Neutrophil (primary cell): ENCODE results near the gene STON2.

Source experiments
- H3K27ac ChIP-seq: fragments of 200-600 bp; sonication (generic); 2 replicates; pipeline ENCODE4 v1.5.1; 2016; ENCODE audit warnings: mild to moderate bottlenecking, moderate library complexity
- H3K27me3 ChIP-seq: fragments of 200-600 bp; sonication (generic); 2 replicates; pipeline ENCODE4 v1.6.0; 2016; ENCODE audit warnings: mild to moderate bottlenecking
- H3K36me3 ChIP-seq: fragments of 200-600 bp; sonication (generic); 2 replicates; pipeline ENCODE4 v1.5.1; 2017
- H3K4me1 ChIP-seq, 2 experiments: fragments of 200-600 bp in 1 of 2; sonication (generic) in 1 of 2; 1 replicate in 1 of 2; 2 replicates in 1 of 2; pipeline versions ENCODE4 v1.5.1 to v1.6.1; 2013 to 2016; ENCODE audit warnings: low read depth in 1 of 2, low read length in 1 of 2, mild to moderate bottlenecking in 1 of 2, moderate library complexity in 1 of 2; ENCODE audit not compliant: control insufficient read depth in 1 of 2, insufficient read depth in 1 of 2
- H3K4me3 ChIP-seq, 2 experiments: fragments of 200-600 bp in 1 of 2; sonication (generic) in 1 of 2; 1 replicate in 1 of 2; 2 replicates in 1 of 2; pipeline ENCODE4 v1.5.1; 2013 to 2016; ENCODE audit warnings: low read depth in 1 of 2, low read length in 1 of 2, mild to moderate bottlenecking in 1 of 2, moderate library complexity in 1 of 2
- H3K9me3 ChIP-seq: fragments of 200-600 bp; sonication (generic); 2 replicates; pipeline ENCODE4 v1.5.1; 2016
- CTCF ChIP-seq: fragments of 200-600 bp; sonication (generic); IDR thresholded peaks from 2 replicates; pipeline ENCODE4 v1.5.1; 2016; ENCODE audit warnings: antibody characterized with exemption

STON2 gene

GRCh38 chr14:81265636-81266169 is 134.4 kb downstream of the STON2 start:
- H3K36me3 ChIP-seq: no peaks in the 10 kb centered on the region
- no peaks in the 10 kb centered on the region for H3K27me3 ChIP-seq
- no peak overlapping the region for H3K27ac ChIP-seq
- no peak for TF ChIP-seq CTCF
- no peaks in the 10 kb centered on the region for H3K9me3 ChIP-seq
- peaks cover 0 to 7% of the 10 kb centered on the region in 2 experiments for H3K4me1 ChIP-seq
- H3K4me3 ChIP-seq: no peak overlapping the region

GRCh38 chr14:81264671-81265070 is 135.5 kb downstream of the STON2 start:
- no peaks in the 10 kb centered on the region for H3K36me3 ChIP-seq
- H3K4me1 ChIP-seq: peaks cover 0 to 7% of the 10 kb centered on the region in 2 experiments
- no peak overlapping the region for H3K4me3 ChIP-seq
- TF ChIP-seq CTCF: no peak
- no peaks in the 10 kb centered on the region for H3K9me3 ChIP-seq
- no peaks in the 10 kb centered on the region for H3K27me3 ChIP-seq
- H3K27ac ChIP-seq: no peak overlapping the region

GRCh38 chr14:81263777-81264410 is 136.2 kb downstream of the STON2 start:
- H3K36me3 ChIP-seq: no peaks in the 10 kb centered on the region
- TF ChIP-seq CTCF: no peak
- no peaks in the 10 kb centered on the region for H3K27me3 ChIP-seq
- no peak overlapping the region for H3K4me3 ChIP-seq
- no peak overlapping the region for H3K27ac ChIP-seq
- no peaks in the 10 kb centered on the region for H3K9me3 ChIP-seq
- peaks cover 0 to 7% of the 10 kb centered on the region in 2 experiments for H3K4me1 ChIP-seq

GRCh38 chr14:81261176-81261575 is 138.9 kb downstream of the STON2 start:
- Histone ChIP-seq H3K4me3 (no peak overlapping the region), H3K27ac (no peak overlapping the region), H3K4me1 (peaks cover 0 to 6% of the 10 kb centered on the region in 2 experiments), H3K36me3 (no peaks in the 10 kb centered on the region), H3K27me3 (no peaks in the 10 kb centered on the region), H3K9me3 (no peaks in the 10 kb centered on the region)
- no peak for TF ChIP-seq CTCF

- Histone ChIP-seq H3K9me3 (no peaks in the 10 kb centered on the region), H3K36me3 (no peaks in the 10 kb centered on the region), H3K4me3 (no peak overlapping the region), H3K4me1 (peaks cover 0 to 2% of the 10 kb centered on the region in 2 experiments), H3K27me3 (no peaks in the 10 kb centered on the region), H3K27ac (no peak overlapping the region)
- TF ChIP-seq CTCF: no peak
Observed at GRCh38 chr14:81260732-81261131, 139.4 kb downstream of the STON2 start.
